GM23248 (cell line): ENCODE data around the gene FOXF2. TPM values are rescaled to one million over a fixed set of nuclear protein-coding genes. Genes with fewer than 3 reads are reported as not detected.

ENCODE experiments used
- DNase-seq: peaks from one replicate; pipeline ENCODE4 v3.0.0-alpha.2; 2015
- H2AFZ ChIP-seq: fragments of 200-600 bp; sonication (generic); 2 replicates; pipeline ENCODE4 v1.6.1; 2016; ENCODE audit warnings: antibody characterized with exemption
- H3F3A ChIP-seq: fragments of 200-600 bp; sonication (generic); 2 replicates; pipeline ENCODE4 v1.6.1; 2016; ENCODE audit warnings: mild to moderate bottlenecking, antibody characterized with exemption, mixed run types; ENCODE audit not compliant: insufficient read depth
- H3K27ac ChIP-seq: fragments of 200-600 bp; sonication (generic); 2 replicates; pipeline ENCODE4 v1.5.1; 2016; ENCODE audit warnings: mild to moderate bottlenecking
- H3K27me3 ChIP-seq: fragments of 200-600 bp; sonication (generic); replicated peaks from 2 replicates; pipeline ENCODE4 v1.6.1; 2016; ENCODE audit warnings: mild to moderate bottlenecking; ENCODE audit not compliant: insufficient read depth
- H3K36me3 ChIP-seq: fragments of 200-600 bp; sonication (generic); 2 replicates; pipeline ENCODE4 v1.6.1; 2016; ENCODE audit warnings: low read depth, mild to moderate bottlenecking
- H3K4me1 ChIP-seq: fragments of 200-600 bp; sonication (generic); 2 replicates; pipeline ENCODE4 v1.6.1; 2016; ENCODE audit warnings: mild to moderate bottlenecking; ENCODE audit not compliant: insufficient read depth
- H3K4me2 ChIP-seq: fragments of 200-600 bp; sonication (generic); one replicate; pipeline ENCODE4 v1.6.1; 2016; ENCODE audit warnings: mild to moderate bottlenecking; ENCODE audit not compliant: unreplicated experiment
- H3K4me3 ChIP-seq: fragments of 200-600 bp; sonication (generic); 2 replicates; pipeline ENCODE4 v1.5.1; 2016; ENCODE audit warnings: mild to moderate bottlenecking
- H3K79me2 ChIP-seq: fragments of 200-600 bp; sonication (generic); 2 replicates; pipeline ENCODE4 v1.6.1; 2016; ENCODE audit warnings: mild to moderate bottlenecking; ENCODE audit not compliant: insufficient read depth
- H3K9ac ChIP-seq: fragments of 200-600 bp; sonication (generic); 2 replicates; pipeline ENCODE4 v1.6.1; 2016; ENCODE audit warnings: mild to moderate bottlenecking
- H3K9me2 ChIP-seq: fragments of 200-600 bp; sonication (generic); 2 replicates; pipeline ENCODE4 v1.6.1; 2016; ENCODE audit warnings: mixed run types, mild to moderate bottlenecking, moderate library complexity; ENCODE audit not compliant: insufficient read depth
- H3K9me3 ChIP-seq: fragments of 200-600 bp; sonication (generic); one replicate; pipeline ENCODE4 v1.6.1; 2017; ENCODE audit warnings: low read depth
- H4K20me1 ChIP-seq: fragments of 200-600 bp; sonication (generic); 2 replicates; pipeline ENCODE4 v1.6.0; 2016; ENCODE audit not compliant: insufficient read depth
- EZH2 ChIP-seq: fragments of 200-600 bp; sonication (generic); IDR thresholded peaks from 2 replicates; pipeline ENCODE4 v1.6.1; 2018; ENCODE audit warnings: antibody characterized with exemption, mild to moderate bottlenecking; ENCODE audit not compliant: insufficient read depth, poor library complexity, severe bottlenecking
- EZH2phosphoT487 ChIP-seq: fragments of 200-600 bp; sonication (generic); IDR thresholded peaks from 2 replicates; pipeline ENCODE4 v1.6.1; 2018; ENCODE audit warnings: antibody characterized with exemption, moderate library complexity, mild to moderate bottlenecking, low read depth; ENCODE audit not compliant: insufficient read depth
- WGBS, 2 experiments: methylation state at CpG; one replicate each; pipeline ENCODE4 v1.1.6; 2015 to 2017; ENCODE audit warnings: low lambda C conversion rate in 2 of 2, low coverage in 1 of 2; ENCODE audit errors: missing lambda C conversion rate in 2 of 2; 5-methylcytosine and 5-hydroxymethylcytosine counted together
- in situ Hi-C: fragments of 300-500 bp; cut with MboI; formaldehyde crosslinking; loops from 2 replicates; pipeline ENCODE4 v1.15.0; 2020
- polyA plus RNA-seq: library from polyadenylated mRNA; unstranded; fragments of >200 nt; fragmentation: Nextera tagmentation; extraction: Ambion mirVana; gene quantifications from 2 replicates; pipeline ENCODE4 v1.2.1, GENCODE V29; 2016
- total RNA-seq: library from RNA; depleted of rRNA; stranded (reverse); fragments of >200 nt; shearing (Covaris generic); gene quantifications from 2 replicates; pipeline ENCODE4 v1.2.3, GENCODE V29; 2014; rRNA removed

Gene FOXF2
- total RNA-seq = 5.1 and 8.3 TPM in 2 replicates
- 2.5 and 2.7 TPM in 2 replicates for polyA plus RNA-seq

- Histone ChIP-seq H3K79me2 (peaks cover 23% of the 10 kb centered on the region), H3K36me3 (no peaks in the 10 kb centered on the region), H3F3A (no peaks in the 10 kb centered on the region), H3K27ac (peak within 1 kb of the TSS; percentile 44), H3K4me2 (peak within 1 kb of the TSS; percentile 82), H3K9me2 (no peaks in the 10 kb centered on the region), H3K9me3 (no peaks in the 10 kb centered on the region), H4K20me1 (no peaks in the 10 kb centered on the region), H3K4me1 (no peaks in the 10 kb centered on the region), H3K27me3 (no peaks in the 10 kb centered on the region), H3K4me3 (peak within 1 kb of the TSS; percentile 78), H2AFZ (peak within 1 kb of the TSS; percentile 85), H3K9ac (peak within 1 kb of the TSS; percentile 81)
- WGBS, 2 experiments = 2 to 3% methylated on average over 12 to 52 of the region's 112 CpGs
- TF ChIP-seq EZH2phosphoT487 = no peak
- TF ChIP-seq EZH2 = no peak
- in situ Hi-C loops = loop anchor here (25.0 kb wide), 1 partner anchor 477 kb away; no protein-coding TSS in a partner anchor
- DNase-seq = peak; percentile 77
These were observed at the start of gene FOXF2 for GRCh38 chr6:1389369-1390132. TSS of gene FOXF2 (plus strand) at chr6:1389576. CDS start at chr6:1389948, 372 bp downstream.

GRCh38 chr6:1346101-1346500, 43.3 kb upstream of the FOXF2 start:
- Histone ChIP-seq H3K9me3 (no peaks in the 10 kb centered on the region), H3K9ac (no peak overlapping the region), H3K27me3 (no peaks in the 10 kb centered on the region; the same call in 1 of the 2 replicates), H3F3A (no peaks in the 10 kb centered on the region), H3K4me3 (no peak overlapping the region), H3K27ac (no peak overlapping the region), H3K4me2 (no peak overlapping the region), H3K36me3 (no peaks in the 10 kb centered on the region), H2AFZ (no peak overlapping the region), H4K20me1 (no peaks in the 10 kb centered on the region), H3K4me1 (0 out of 2 replicates have a peak, but pooled peaks cover 7% of the 10 kb centered on the region), H3K9me2 (no peaks in the 10 kb centered on the region), H3K79me2 (no peaks in the 10 kb centered on the region)
- in situ Hi-C loops = no loop called here
- DNase-seq = no peak
- no peak for TF ChIP-seq EZH2phosphoT487
- TF ChIP-seq EZH2 = no peak

- H3K27me3 ChIP-seq = no peaks in the 10 kb centered on the region; the same call in 1 of the 2 replicates
- WGBS, 2 experiments = 29 to 30% methylated on average over 5 of the region's 5 CpGs
- 0 out of 2 replicates have a peak, but pooled peaks cover 7% of the 10 kb centered on the region for H3K4me1 ChIP-seq
- H3K79me2 ChIP-seq = no peaks in the 10 kb centered on the region
- H3K4me2 ChIP-seq = no peak overlapping the region
- H3K27ac ChIP-seq = no peak overlapping the region
- no peak overlapping the region for H2AFZ ChIP-seq
- TF ChIP-seq EZH2phosphoT487 = no peak
- TF ChIP-seq EZH2 = no peak
- H4K20me1 ChIP-seq = no peaks in the 10 kb centered on the region
- peak; percentile 45 for DNase-seq
- no peak overlapping the region for H3K4me3 ChIP-seq
- in situ Hi-C loops = no loop called here
- H3K36me3 ChIP-seq = no peaks in the 10 kb centered on the region
- H3F3A ChIP-seq = no peaks in the 10 kb centered on the region
- no peak overlapping the region for H3K9ac ChIP-seq
- H3K9me3 ChIP-seq = no peaks in the 10 kb centered on the region
- H3K9me2 ChIP-seq = no peaks in the 10 kb centered on the region
These were observed 42.8 kb upstream of the FOXF2 start for GRCh38 chr6:1346558-1347091.

GRCh38 chr6:1347161-1347560, 42.2 kb upstream of the FOXF2 start:
- Histone ChIP-seq H3K9me2 (no peaks in the 10 kb centered on the region), H3K79me2 (no peaks in the 10 kb centered on the region), H3K4me1 (0 out of 2 replicates have a peak, but pooled peaks cover 7% of the 10 kb centered on the region), H4K20me1 (no peaks in the 10 kb centered on the region), H3K9ac (no peak overlapping the region), H3K36me3 (no peaks in the 10 kb centered on the region), H3K27me3 (no peaks in the 10 kb centered on the region), H3K27ac (no peak overlapping the region), H2AFZ (no peak overlapping the region), H3K9me3 (no peaks in the 10 kb centered on the region), H3K4me2 (no peak overlapping the region), H3K4me3 (no peak overlapping the region), H3F3A (no peaks in the 10 kb centered on the region)
- no peak for DNase-seq
- in situ Hi-C loops = no loop called here
- 57 to 58% methylated on average over 3 of the region's 3 CpGs for WGBS, 2 experiments
- TF ChIP-seq EZH2 (no peak), EZH2phosphoT487 (no peak)
